NOMO-1 treated with DMSO at 0.1 percent for 48 hours (cell line): ENCODE measurements around the gene WDSUB1.

Source experiments
- DNase-seq: peaks from one replicate; lab custom pipeline; 2025; ENCODE audit not compliant: unreplicated experiment; lab: John Stamatoyannopoulos, UW

WDSUB1 gene

GRCh38 chr2:159266554-159266953, 19.9 kb downstream of the WDSUB1 start:
- DNase-seq, result no peak

- no peak for DNase-seq
Measured at GRCh38 chr2:159265171-159265576, 21.3 kb downstream of the WDSUB1 start.

- no peak for DNase-seq
Measured at GRCh38 chr2:159262904-159263303, 23.6 kb downstream of the WDSUB1 start.

GRCh38 chr2:159262226-159262625, 24.3 kb downstream of the WDSUB1 start:
- no peak for DNase-seq

GRCh38 chr2:159256159-159256558, 30.3 kb downstream of the WDSUB1 start:
- DNase-seq, result no peak

GRCh38 chr2:159252905-159253304, 33.6 kb downstream of the WDSUB1 start:
- no peak for DNase-seq

GRCh38 chr2:159251296-159252173, 35.0 kb downstream of the WDSUB1 start:
- no peak for DNase-seq

- peak; percentile 87 for DNase-seq
Measured at GRCh38 chr2:159249990-159250715, 36.4 kb downstream of the WDSUB1 start.

- DNase-seq, result no peak
Measured at GRCh38 chr2:159246325-159246988, 40.0 kb downstream of the WDSUB1 start.

GRCh38 chr2:159243529-159243928, 43.0 kb downstream of the WDSUB1 start:
- no peak for DNase-seq

- DNase-seq, result no peak
Measured at GRCh38 chr2:159234868-159235267, 51.6 kb downstream of the WDSUB1 start.

GRCh38 chr2:159232456-159233170, 53.9 kb downstream of the WDSUB1 start:
- DNase-seq, result no peak

- no peak for DNase-seq
Measured at GRCh38 chr2:159230145-159230877, 56.2 kb downstream of the WDSUB1 start.

- no peak for DNase-seq
Measured at GRCh38 chr2:159229476-159230144, 56.9 kb downstream of the WDSUB1 start.

GRCh38 chr2:159228081-159228581, 58.4 kb downstream of the WDSUB1 start:
- DNase-seq, result no peak

- no peak for DNase-seq
Measured at GRCh38 chr2:159227467-159227866, 59.0 kb downstream of the WDSUB1 start.

GRCh38 chr2:159226608-159227385, 59.7 kb downstream of the WDSUB1 start:
- no peak for DNase-seq

GRCh38 chr2:159226059-159226461, 60.4 kb downstream of the WDSUB1 start:
- peak; percentile 76 for DNase-seq
